Skin epidermis (tissue), 12 donors: ENCODE data around the gene WDR35.
A peak's percentile ranks its signal among the peaks of the same experiment; 100 is the strongest.

ENCODE experiments used
- H3K27ac ChIP-seq, 21 experiments: fragments of 200-600 bp; sonication (generic) in 11 of 21; one replicate each; pipeline ENCODE4 v1.5.0; 2020; ENCODE audit warnings: mild to moderate bottlenecking in 3 of 21, inconsistent platforms in 2 of 21, moderate library complexity in 2 of 21
- H3K4me3 ChIP-seq, 7 experiments: fragments of 200-600 bp; sonication (generic) in 2 of 7; one replicate each; pipeline ENCODE4 v1.5.0; 2020; ENCODE audit warnings: inconsistent platforms in 2 of 7, mild to moderate bottlenecking in 2 of 7, moderate library complexity in 1 of 7

WDR35 gene

DNA sequence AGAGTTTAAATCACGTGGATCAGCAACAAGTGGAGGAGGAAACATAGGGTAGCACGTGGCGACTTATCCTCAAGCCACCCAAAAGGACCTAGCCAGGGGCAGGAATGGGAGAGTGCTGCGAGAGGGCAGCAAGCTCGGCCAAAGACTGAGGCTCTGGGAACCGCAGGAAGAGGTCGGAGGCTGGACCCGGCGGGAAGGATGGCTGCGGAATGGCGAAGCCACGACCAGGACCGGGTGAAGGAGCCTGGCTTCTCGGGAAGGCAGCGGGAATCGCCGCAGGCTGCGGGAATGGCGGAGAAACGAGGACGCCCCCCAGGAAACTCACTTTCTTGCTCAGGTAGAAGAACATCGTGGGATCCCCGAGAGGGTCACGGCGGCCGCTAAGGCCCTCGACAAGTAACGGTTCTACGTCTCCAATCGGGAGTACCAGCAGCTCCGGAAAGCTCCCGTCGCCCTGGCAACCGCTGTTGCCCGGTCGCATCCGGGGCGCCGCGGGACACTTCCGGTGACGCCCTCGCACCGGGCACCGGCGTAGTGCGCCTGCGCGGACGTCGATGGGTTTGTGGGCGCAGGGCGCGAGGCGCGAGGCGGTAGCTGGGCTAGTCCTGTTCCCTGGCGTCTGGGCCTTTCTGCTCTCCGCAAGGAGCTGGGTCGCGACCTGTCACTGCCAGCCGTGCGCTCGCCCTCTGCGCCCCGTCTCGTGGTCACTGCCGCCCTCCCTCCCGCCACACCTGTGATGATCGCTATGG is at the start of gene WDR35:
Gene WDR35 (minus strand): TSS at position 439 of the 749 bp plus-strand sequence. CDS start 90 bp downstream, at position 349.
- Histone ChIP-seq H3K27ac (peak within 1 kb of the TSS in 17 of 21 experiments; percentile 17 to 80 (median 56)), H3K4me3 (peak within 1 kb of the TSS; percentile 47 to 97 (median 57))

GRCh38 chr2:20037660-20038059 is 47.8 kb upstream of the WDR35 start:
- Histone ChIP-seq H3K4me3 (no peak overlapping the region), H3K27ac (no peak overlapping the region)

GRCh38 chr2:20035955-20036666 is 46.2 kb upstream of the WDR35 start:
- H3K4me3 ChIP-seq, result no peak overlapping the region
- H3K27ac ChIP-seq, result peak overlapping the region in 2 of 21 experiments; percentile 16 to 50

DNA sequence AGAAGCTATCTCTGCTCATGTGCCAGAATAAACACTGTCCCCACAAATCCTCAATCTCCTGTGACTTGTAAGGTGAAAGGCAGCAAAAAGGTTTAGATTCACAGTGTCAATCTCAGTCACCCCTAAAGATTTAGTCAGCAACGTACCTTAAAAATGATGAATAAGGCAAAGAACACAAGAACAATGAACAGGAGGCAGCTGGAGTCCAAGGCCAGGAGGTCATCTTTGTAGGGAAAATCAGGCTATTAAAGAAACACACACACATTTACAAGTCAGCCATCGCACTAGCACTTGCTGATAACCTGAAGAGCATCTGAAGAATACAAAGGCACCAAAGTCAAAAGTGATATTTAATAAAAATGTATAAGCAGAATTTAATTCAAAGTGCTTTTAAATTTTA is 44.9 kb upstream of the WDR35 start:
- no peak overlapping the region for H3K4me3 ChIP-seq
- H3K27ac ChIP-seq, result no peak overlapping the region

- H3K27ac ChIP-seq, result no peak overlapping the region
- H3K4me3 ChIP-seq, result no peak overlapping the region
Observed at GRCh38 chr2:20034218-20034617, 44.3 kb upstream of the WDR35 start.

DNA sequence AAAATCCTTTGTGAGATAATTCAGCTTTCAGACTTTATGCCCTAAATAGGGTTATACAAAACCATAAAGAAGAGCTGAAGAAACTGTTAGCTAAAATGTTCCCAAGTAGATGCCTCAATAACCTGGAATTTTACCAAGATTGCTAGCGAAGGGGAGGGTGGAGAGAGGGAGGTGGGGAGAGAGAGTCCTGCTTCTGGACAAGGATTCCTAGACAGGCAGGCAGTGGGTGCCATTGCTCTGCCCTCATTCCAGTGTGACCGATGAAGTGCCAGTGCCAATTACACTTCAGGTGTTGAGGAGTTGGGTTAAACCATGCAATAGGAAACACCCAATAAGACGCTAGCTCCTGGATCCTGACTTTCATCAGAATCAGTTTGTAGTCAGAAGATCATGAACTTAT is 43.4 kb upstream of the WDR35 start:
- Histone ChIP-seq H3K27ac (no peak overlapping the region), H3K4me3 (no peak overlapping the region)

GRCh38 chr2:20030224-20030623 is 40.3 kb upstream of the WDR35 start:
- H3K4me3 ChIP-seq, result no peak overlapping the region
- H3K27ac ChIP-seq, result no peak overlapping the region

- H3K27ac ChIP-seq, result no peak overlapping the region
- no peak overlapping the region for H3K4me3 ChIP-seq
Observed at GRCh38 chr2:20027705-20028434, 38.0 kb upstream of the WDR35 start.

GRCh38 chr2:20027260-20027677 is 37.4 kb upstream of the WDR35 start:
- Histone ChIP-seq H3K27ac (no peak overlapping the region), H3K4me3 (no peak overlapping the region)

- Histone ChIP-seq H3K4me3 (no peak overlapping the region), H3K27ac (no peak overlapping the region)
Observed at GRCh38 chr2:20025065-20025786, 35.3 kb upstream of the WDR35 start.

DNA sequence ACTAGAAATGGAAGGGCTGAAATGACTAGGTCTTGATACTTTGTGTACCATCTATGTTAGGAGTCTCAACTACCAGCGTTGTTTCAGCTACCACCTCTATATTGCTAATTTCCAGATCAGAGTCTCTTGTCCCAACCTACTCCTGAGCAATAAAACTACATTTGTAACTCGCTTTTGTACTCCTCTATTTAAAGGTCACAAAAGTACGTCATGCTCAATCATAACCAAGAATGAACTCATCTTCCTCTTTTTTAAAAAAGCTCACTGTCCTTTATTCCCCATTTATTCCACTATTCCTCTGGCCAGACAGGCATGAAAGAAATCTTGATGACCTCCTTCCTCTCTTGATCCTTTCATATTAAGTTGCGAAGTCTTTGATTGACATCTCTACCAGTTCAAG is 33.8 kb upstream of the WDR35 start:
- no peak overlapping the region for H3K4me3 ChIP-seq

GRCh38 chr2:20021405-20022009 is 31.6 kb upstream of the WDR35 start:
- Histone ChIP-seq H3K4me3 (no peak overlapping the region), H3K27ac (no peak overlapping the region)

More for the DNA sequence above, 33.8 kb upstream of the WDR35 start:
- H3K27ac ChIP-seq, result no peak overlapping the region

- H3K27ac ChIP-seq, result no peak overlapping the region
- no peak overlapping the region for H3K4me3 ChIP-seq
Observed at GRCh38 chr2:20019747-20020146, 29.8 kb upstream of the WDR35 start.

DNA sequence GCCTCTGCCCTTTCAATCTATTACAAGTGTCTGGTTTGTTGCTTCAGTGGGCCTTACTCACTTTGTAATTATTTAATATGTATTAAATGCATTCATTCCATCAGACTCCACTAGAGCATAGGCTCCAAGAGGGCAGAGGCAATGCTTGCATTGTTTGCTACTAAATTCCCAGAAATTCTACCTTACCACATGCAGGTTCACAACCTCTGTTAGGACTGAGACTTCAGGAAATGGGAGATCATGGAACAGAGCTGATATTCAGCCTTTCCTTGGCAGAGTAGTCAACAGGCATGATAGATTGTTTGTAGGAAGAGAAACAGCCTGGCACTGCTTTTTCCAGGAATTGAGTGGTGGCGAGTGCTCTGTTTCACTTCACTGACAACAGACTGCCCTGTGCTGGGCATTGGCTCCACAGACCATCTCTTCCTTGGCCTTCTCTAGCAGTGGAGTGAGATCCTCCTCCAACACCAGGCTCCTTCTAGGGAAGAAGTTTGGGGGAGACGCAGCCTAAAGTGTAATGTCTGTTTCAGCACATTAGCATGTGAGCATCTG is 28.8 kb upstream of the WDR35 start:
- H3K4me3 ChIP-seq, result no peak overlapping the region
- H3K27ac ChIP-seq, result no peak overlapping the region

GRCh38 chr2:20016346-20016745 is 26.4 kb upstream of the WDR35 start:
- H3K27ac ChIP-seq, result no peak overlapping the region
- H3K4me3 ChIP-seq, result no peak overlapping the region

- no peak overlapping the region for H3K4me3 ChIP-seq
- H3K27ac ChIP-seq, result no peak overlapping the region
Observed at GRCh38 chr2:20015482-20016083, 25.7 kb upstream of the WDR35 start.

DNA sequence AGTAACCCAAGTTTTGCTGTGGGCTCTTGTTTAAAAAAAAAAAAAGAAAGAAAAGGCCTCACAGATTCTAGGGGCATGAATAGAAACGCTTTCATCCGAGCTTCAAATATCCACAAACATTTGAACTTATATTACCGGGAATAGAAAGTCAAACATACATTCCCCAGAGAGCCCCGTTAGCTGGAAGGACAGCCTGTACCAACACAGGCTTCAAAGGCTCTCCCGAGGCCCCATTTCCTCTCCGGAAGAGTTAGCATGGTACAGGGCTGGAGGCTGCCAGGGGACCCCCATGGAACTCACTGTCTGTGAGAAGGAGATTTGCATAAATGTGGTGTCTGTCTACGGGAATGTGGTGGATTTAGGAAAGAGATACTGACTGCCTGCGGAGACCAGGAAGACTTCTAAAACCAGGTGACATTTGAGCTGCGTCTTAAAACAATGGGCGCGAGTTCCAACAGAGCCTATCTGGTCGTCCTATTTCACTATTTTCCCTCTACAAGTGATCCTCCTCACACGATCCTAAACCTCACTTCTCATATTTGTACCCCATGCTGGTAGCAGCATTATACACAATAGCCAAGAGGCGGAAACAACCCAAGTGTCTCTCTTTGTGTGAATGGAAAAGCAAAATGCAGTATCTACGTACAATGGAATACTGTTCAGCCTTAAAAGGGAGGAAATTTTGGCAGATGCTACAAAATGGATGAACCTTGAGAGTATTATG is 23.4 kb upstream of the WDR35 start:
- Histone ChIP-seq H3K4me3 (peak overlapping the region; percentile 30 to 52 (median 48)), H3K27ac (peak overlapping the region in 14 of 21 experiments; percentile 1 to 86 (median 72))
